Measurements from ENCODE around the gene SUGCT.

Gene SUGCT

DNA sequence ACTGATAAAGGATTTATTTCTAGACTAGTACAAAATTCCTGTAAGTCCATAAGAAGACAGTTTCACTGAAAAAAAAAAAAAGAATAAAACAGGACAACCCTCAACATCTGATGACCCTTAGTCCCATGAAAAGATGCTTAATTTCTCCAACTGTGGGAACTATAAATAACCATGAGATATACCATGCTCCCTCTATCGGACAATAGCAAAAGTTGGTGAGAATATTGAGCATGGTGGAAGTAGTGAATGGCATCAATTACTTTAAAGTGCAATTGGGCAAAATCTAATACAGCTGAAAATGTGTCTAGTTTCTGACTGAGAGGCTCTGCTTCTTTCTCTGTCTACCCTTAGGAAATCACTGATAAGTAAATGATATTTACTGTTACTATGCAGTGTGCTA, 348.8 kb downstream of the SUGCT start:
- DNase-seq, result no peak

DNA sequence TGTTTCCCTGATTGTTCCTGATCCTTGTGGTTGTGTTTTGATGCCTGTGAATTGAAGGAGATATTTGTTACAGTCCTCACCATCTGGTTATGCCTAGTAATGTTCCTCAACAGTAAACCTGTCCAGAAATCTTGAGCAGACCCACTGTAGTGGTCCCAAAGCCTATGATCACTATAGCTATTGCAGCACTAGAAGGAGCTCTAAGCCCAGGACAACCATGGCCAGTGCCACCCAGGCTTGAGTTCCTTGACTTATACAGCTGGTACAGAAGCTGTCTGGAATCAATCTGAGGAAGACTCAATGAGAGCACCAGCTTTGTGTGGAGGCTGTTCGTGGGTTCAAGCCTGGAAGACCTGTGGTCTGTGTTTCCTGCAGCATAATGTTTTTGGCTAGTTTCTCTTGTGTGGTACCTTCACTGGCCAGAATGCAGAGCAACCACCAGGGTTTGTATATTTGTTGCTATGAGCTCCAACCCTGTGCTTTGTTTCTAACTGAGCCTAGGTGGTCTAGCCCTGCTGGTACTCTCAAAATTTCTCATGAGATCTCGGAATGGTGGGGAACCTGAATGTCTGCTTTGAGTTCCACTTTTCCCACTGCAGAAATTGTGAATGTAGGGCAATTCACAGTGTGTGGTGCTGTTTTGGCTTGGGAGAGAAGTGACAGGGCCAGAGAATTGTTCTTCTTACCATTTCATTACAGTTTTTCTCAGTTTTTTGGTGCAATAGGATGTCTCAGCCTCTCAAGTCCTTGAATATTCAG, 355.2 kb downstream of the SUGCT start:
- DNase-seq, result no peak

DNA sequence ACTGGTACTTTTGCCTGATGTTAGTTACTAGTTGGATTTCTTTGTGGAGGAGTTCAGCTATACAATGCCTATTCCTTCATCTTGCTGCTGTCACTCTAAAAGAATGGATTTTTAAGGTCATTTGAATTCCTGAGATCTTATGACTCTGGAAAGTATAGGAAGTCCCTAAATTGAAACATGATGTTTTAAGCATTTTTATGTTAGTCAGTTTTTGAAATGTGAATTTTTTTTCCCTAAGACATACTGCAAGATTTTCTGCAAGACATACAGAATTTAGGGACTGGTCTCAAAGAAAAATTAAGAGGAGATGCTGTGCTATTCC, 355.8 kb downstream of the SUGCT start:
- DNase-seq, result no peak

DNA sequence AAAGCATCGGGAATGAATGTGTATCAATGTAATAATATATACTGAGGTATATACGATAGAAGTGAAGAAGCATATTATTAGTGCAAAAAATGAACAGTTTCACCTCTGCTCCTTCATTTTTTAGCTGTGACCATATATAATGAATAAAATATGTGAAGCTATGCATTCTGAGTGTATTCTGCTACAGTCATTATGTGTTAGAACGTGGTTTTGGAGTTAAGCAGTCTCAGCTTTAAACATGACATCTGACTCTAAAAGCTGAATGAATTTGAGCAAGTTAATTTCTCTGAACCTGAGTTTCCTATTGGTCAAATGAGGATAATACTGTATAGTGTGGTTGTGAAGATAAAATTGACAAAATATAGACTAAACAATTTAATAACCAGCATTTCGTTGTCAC, 358.1 kb downstream of the SUGCT start:
- no peak for DNase-seq

DNA sequence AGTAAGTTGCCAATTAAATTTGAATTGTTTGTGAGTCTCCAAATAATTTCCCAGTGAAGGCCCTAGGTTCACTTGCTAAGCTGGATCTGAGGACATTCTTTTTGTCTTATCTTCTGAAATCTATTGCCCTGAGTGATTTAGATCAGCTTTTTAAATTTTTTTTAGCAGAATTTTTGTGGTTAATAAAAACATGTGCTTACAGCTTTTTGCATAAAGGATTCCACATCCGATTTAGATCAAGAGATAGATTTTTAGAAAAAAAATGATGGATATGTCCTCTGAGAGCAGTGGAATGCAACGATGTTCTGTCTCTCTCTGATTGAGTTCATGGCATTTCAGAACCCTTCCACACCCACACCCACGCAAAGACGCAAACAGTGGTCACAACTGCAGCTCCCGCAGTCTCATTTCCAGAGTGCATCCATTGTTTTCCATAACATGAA, 358.8 kb downstream of the SUGCT start:
- DNase-seq, result no peak

DNA sequence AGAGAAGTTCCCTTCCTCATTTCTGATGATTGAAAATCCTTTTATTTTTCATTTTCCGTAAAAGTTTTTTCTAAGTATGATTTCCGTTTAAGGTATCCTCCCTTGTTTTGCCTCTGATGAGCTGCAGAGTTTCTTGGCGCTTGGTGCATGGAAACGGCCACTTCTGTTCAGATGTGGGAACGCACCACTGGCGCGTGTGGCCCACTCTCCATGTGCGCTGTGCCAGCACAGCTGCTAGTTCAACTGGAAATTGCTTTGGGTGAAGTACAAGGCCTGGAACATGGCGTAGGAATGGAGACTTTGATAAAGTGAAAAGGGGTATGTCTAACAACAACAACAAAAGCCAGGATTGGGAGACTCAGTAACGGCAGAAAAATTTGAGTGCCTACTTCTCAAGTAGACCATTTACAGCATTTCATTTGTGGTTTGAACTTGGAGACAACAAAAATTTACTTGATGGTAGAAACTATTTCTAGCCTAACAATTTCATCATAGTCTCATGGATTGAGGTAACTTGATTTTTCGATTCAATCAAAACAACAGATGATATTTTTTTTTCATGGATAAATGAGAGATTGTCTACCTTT, 364.2 kb downstream of the SUGCT start:
- no peak for DNase-seq

DNA sequence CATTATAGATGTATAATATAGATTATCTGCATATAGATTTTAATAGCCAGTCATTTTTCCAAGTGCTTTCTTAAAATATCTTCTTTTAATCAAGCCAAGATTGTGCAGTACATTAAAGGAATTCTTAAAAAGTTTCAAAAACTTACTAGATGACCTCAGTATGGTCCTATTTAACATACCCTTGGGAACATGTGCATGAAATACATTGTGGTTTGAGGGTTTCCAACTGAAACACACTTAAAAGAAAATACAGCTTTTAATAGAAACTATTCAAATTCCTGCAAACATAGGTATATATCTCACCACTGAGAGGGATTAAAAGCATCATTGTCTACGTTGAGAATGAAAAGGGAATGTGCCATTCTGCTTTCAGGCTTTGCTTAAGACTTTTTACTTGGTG, 364.9 kb downstream of the SUGCT start:
- no peak for DNase-seq

DNA sequence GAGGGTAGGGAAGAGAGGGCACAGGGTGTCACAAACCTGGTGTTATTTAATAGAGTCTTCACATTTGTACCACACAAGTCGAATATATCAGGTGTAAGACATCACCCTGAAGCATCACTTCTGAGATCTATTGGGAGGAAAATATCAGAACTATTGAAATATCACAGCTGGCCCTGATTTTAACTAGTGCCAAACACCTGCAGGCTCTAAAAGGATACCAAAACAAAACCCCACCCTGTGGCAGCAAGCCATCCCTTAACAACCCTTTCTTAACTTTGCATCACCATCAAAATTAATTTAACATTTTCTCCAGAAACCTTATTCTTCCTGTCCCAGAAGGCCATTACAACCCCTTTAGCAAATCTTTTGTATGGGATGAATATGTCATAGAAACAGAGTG, 365.4 kb downstream of the SUGCT start:
- DNase-seq, result no peak

DNA sequence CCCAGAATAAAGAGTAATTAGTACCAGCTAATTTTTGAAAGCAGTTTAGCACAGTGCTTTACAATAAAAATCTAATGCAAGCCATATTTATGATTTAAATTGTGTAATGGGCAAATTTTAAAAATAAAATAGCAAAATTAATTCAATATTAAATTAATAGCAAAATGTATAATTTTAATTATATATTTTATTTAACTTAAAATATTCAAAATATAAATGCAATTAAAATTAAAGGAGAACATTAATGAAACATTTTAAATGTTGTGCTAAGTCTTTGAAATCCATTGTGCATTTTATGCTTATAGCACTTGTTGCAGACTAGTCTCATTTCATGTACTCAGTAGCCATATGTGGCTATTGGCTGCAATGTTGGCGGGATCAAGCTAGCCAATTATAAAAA, 367.6 kb downstream of the SUGCT start:
- no peak for DNase-seq

DNA sequence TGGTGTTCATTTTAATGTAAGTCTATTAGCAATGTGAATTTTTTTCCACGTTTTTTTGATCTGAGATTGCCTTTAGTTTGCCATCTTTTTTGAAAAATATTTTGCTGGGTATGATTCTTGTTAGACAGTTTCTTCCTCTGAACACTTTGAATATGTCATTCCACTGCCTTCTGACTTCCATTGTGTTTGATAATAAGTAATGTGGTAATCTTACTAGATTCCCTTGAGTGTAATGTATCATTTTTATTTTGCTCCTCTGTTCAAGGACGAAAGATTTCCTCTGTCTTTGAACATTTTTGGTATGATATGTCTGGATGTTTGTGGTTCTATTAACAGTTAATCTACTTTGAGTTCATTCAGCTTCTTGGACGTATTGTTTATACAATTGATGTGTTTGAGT, 371.4 kb downstream of the SUGCT start:
- no peak for DNase-seq

DNA sequence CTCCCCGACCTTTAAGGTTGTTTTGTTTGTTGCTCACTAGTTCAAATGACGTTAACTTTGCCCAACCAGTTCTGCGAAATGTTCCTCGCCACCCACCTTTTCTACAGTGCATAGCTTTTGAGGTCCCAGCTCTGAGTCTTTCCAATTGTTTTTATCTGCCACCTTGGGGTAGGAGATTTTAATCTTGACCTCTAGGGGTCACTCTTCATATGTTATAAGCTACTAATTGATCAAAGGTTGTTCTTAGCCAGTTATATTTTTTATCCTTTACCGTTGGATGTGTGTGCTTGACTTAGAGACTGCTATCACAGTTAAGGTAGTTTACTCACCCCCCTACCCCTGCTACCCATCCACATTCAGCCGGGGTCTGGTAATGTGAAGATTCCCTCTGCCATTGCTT, 372.4 kb downstream of the SUGCT start:
- no peak for DNase-seq

DNA sequence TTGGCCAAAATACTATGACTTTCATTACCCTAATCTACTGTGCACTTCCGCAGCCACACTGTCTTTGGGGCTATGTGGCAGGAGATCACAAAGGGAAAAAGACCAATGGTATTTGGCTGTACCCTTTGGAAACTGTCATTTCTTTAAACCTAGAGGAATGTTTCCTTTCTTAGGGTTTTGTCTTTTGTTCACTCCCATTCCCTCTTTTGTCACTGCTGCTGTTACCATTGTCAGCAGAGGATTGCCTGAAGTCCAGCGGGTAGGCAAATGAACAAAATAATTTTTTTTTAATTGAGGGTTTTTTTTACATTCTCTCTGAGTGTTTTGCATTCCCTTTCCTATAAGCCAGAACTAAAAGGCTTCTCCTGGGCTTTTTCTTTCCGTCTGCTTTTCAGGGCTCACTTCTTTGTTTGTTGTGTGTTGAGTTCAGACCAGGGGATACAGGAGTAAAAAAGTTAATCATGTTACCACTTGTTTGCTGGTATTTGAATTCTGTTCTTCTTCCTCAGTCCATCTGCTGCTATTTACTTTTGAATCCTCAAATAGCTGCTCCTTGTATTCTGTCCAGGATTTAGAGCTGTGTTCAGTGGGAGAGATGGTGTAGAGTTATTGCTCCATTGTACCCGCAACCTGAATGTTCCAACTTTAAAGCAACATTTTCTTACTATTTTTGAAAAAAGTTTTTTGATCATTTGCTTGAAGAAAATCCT, 374.6 kb downstream of the SUGCT start:
- no peak for DNase-seq

DNA sequence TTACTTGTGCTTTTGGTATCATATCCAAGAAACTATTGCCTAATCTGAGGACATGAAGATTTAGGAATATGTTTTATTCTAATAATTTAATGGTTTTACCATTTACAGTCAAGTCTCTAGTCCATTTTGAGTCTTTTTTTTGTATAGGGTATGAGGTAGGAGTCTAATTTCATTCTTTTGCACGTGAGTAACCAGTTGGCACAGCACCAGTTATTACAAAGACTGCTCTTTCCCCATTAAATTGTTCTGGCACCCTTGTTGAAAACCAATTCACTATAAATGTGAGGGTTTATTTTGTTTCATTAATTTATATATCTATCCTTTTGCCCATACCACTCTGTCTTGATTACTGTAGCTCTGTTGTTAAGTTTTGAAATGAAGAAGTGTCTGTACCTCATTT, 381.6 kb downstream of the SUGCT start:
- DNase-seq, result no peak

DNA sequence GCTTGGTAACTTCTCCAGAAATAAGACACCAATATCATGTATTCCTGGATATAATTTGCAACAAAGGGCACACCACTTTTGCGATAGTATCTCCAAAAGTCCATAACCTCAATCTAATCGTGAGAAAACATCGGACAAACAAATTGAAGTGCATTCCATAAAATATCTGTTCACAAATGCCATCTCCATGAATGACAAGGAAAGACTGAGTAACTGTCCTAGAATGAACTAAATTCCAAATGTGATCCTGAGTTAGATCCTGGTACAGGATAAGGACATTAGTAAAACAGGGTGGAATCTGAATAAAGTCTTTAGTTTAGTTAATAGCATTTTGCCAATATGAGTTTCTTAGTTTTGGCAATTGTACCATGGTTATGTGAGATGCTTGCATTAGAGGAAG, 384.2 kb downstream of the SUGCT start:
- DNase-seq, result no peak

DNA sequence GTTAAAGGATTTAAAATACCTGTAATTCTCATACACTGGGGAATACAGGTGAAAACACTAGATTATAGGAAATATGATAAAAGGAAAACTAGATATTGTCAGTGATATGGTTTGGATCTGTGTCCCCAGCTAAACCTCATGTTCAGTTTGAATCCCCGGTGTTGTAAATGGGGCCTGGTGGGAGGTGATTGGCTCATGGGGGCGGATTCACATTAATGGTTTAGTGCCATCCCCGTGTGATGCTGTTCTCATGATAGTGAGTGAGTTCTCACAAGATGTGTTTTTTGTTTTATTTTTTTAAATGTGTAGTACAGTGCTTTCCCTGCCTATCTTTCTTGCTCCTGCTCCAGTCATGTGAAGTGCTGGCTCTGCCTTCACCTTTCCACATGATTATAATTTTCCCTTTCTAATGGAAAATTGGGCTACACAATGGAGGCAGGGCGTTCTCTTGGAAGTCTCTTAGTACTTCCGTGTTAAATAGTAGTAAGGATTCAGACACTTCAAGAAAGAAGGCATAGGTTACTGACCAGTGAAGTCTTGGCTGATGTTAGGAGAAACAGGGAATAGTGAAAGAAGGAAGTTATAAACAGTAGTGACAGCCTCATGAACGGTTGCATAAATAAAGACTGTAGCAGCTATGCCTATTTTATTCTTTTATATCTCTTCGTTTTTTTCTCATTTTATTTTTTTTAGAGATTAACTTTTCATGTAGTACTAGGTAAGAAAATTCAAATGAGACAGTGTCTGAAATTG, 386.4 kb downstream of the SUGCT start:
- no peak for DNase-seq

DNA sequence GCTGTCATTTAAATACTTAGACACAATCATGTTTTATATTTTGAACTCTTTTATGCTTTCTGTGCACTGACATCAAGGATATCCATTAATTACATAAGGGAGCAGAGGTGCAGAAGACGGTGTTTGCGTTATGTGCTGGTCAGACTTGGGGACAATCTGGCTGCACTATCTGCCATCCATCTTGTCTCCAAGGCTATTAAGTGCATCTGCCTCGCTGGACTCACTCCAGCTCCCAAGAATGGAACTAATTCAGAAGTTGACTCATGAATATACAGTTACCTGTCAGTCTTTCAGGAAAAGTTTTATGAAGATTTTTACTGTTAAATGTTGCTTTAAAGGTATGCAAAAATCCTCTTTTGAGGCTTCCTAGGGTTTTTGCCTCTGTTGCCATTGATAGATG, 391.0 kb downstream of the SUGCT start:
- DNase-seq, result no peak

DNA sequence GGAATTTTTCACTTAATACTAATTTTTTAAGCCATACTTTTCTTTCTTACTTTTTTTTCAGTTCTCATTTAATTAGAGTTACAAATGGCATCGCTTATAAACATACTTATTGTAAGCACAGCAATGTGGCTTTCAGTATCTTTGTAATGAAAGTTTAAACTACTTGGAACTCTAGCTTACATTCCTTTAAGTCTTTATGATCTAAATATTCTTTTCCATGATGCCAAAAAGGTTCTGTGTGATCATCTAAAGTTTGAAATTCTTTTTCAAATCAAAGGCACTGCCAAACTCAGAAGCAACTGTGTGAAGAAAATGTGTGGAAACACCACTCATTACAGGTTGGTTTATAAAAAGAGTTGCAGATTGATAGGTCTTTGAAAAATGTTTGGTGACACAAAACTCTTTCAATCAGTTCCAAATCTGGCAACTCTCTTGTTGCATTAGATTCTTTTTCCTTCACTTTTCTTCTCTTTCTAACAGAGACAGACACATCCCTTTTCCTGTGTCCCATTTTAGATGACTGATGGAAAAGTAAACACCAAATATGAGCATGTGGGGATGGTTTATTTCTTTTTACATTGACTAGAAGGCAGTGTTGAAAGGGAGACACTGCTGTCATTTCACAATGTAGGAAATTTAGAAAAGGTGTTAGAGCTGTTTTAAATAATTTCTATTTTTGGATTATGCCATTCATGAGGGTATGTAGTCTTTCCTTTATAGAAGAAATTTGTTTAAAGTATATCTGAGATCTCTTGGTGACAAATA, 392.3 kb downstream of the SUGCT start:
- DNase-seq, result no peak

DNA sequence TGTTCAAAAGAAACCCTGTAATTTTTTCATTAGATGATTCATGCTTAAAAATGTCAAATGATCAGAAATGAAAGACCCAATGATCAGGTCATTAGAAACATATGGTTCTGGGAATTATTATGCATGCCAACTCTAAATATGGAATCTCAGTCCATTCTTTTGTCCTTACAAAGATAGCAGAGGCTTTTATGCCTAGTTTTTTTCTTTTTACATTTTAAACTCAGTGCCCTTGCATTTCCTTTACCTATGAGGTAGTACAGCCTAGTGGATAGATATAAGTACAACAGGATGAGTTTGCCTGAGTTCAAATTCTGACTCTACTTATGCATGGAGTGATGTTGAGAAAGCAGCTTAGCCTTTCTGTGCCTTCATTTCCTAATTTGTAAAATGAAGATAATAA, 392.9 kb downstream of the SUGCT start:
- no peak for DNase-seq

DNA sequence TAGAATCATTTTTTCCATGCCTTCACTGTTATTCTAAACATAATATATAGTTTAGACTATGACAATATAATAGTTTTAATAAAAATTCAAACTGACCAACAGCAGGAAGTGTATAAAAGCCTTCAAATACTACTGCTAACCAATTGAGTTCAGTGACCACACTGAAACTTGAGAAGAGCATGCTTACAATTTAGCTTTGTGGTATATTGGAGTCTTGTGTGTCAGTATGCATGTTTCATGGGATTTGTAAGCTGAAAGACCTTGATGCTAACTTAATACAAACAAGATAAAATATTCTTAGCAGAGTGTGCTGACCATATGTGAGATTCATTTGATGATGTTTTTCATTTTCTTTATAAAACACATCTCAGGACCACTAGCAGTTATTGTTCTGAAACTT, 395.5 kb downstream of the SUGCT start:
- DNase-seq, result no peak

DNA sequence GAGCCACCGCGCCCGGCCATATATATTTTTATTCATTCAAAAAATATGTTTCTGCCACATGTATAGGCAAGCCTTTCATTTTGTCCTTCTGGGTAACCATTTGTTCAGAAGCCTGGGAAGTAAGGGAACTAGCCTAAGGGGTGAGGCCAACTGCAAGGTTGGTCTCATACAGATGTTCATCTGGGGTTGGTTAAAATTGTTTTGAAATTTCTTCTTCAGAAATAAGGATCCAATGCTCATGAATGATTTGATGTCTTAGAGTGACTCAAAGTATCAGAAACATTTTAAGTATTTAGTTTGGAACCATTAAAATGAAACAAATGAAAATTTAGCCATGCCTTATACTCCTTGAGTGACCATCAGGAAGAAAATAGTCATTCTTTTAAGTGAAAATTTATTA, 397.2 kb downstream of the SUGCT start:
- no peak for DNase-seq

DNA sequence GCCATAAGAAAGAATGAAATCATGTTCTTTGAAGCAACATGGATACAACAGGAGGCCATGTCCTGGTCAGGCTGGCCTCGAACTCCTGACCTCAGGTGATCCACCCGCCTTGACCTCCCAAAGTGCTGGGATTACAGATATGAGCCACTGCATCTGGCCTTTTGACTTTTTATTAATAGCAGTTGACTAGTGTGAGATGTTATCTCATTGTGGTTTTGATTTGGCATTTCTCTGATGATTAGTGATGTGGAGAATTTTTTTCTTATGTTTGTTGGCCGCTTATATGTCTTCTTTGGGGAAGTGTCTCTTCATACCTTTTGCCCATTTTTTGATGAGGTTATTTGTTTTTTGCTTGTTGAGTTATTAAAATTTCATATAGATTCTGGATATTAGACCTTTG, 400.9 kb downstream of the SUGCT start:
- DNase-seq, result no peak

DNA sequence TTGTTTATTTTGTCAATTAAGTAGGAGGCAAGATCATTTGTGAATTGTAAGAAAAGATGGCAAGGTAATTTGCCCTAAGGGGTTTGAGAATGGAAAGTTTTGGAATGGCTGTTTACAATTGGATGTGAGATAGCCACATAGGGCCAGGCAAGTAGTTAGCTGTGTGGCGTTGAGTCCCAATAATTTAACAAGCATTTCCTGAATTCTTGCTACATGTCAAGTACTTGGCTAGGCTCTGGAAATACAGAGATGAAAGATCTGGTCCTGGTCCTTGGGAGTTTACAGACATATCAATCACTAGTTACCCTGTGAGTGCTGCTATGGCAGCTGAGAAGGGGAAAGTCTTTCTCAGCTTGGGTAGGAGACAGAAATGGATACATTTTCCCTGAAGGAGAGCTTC, 401.6 kb downstream of the SUGCT start:
- no peak for DNase-seq

DNA sequence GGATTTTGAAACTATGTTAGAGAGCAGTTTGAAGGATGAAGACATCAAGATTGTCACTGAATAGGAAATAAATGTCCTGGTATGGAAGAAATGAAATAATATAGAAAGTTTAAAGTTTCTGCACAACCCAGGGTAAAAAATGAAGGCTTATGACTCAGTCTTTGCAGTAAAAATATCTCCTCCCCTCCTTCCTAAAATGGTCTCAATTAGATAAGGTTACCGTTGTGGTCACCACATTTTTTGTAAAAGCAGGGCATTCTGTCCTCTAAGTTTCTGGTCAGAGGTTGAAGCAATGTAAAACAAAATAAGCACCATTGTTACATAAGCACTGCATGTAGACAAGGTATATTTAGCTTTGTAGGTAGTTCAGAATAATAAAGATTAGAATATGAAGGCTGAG, 403.5 kb downstream of the SUGCT start:
- no peak for DNase-seq
